MM.1S (cell line): ENCODE data around the gene GIPC3.

ENCODE experiments used
- DNase-seq: peaks from one replicate; pipeline ENCODE4 v3.0.0-alpha.2; 2015
- H2AFZ ChIP-seq: fragments of 300-600 bp; sonication (generic); 2 replicates; pipeline ENCODE4 v1.6.0; 2016; ENCODE audit warnings: antibody characterized with exemption, low read length
- H3F3A ChIP-seq: fragments of 300-600 bp; sonication (generic); 2 replicates; pipeline ENCODE4 v1.6.1; 2016; ENCODE audit warnings: mild to moderate bottlenecking, antibody characterized with exemption, low read length, moderate library complexity, mixed read lengths; ENCODE audit not compliant: insufficient read depth
- H3K27ac ChIP-seq: fragments of 300-600 bp; sonication (generic); 2 replicates; pipeline ENCODE4 v1.5.1; 2016; ENCODE audit warnings: mild to moderate bottlenecking, low read length
- H3K27me3 ChIP-seq: fragments of 300-600 bp; sonication (generic); replicated peaks from 2 replicates; pipeline ENCODE4 v1.6.0; 2016; ENCODE audit warnings: low read length; ENCODE audit not compliant: insufficient read depth
- H3K36me3 ChIP-seq: fragments of 300-600 bp; sonication (generic); replicated peaks from 2 replicates; pipeline ENCODE4 v1.6.1; 2016; ENCODE audit warnings: mild to moderate bottlenecking, low read length, mixed read lengths; ENCODE audit not compliant: insufficient read depth
- H3K4me1 ChIP-seq: fragments of 300-600 bp; sonication (generic); 2 replicates; pipeline ENCODE4 v1.6.1; 2016; ENCODE audit warnings: low read length, mixed read lengths
- H3K4me2 ChIP-seq: fragments of 300-600 bp; sonication (generic); 2 replicates; pipeline ENCODE4 v1.6.0; 2016; ENCODE audit warnings: low read depth, low read length
- H3K4me3 ChIP-seq: fragments of 300-600 bp; sonication (generic); 2 replicates; pipeline ENCODE4 v1.5.1; 2016; ENCODE audit warnings: low read length, mixed read lengths
- H3K79me2 ChIP-seq: fragments of 300-600 bp; sonication (generic); 2 replicates; pipeline ENCODE4 v1.6.1; 2016; ENCODE audit warnings: mixed run types, low read length, mixed read lengths
- H3K9ac ChIP-seq: fragments of 300-600 bp; sonication (generic); 2 replicates; pipeline ENCODE4 v1.6.1; 2016; ENCODE audit warnings: low read length, mixed read lengths
- H3K9me2 ChIP-seq: fragments of 300-600 bp; sonication (generic); replicated peaks from 2 replicates; pipeline ENCODE4 v1.6.1; 2016; ENCODE audit warnings: mild to moderate bottlenecking, low read length, mixed read lengths; ENCODE audit not compliant: insufficient read depth
- H3K9me3 ChIP-seq: fragments of 300-600 bp; sonication (generic); replicated peaks from 2 replicates; pipeline ENCODE4 v1.6.1; 2016; ENCODE audit warnings: mild to moderate bottlenecking, low read length, mixed read lengths; ENCODE audit not compliant: insufficient read depth
- H4K20me1 ChIP-seq: fragments of 300-600 bp; sonication (generic); 2 replicates; pipeline ENCODE4 v1.6.1; 2016; ENCODE audit warnings: mild to moderate bottlenecking, low read length, moderate library complexity, mixed read lengths; ENCODE audit not compliant: insufficient read depth
- EZH2 ChIP-seq: fragments of 300-600 bp; sonication (generic); optimal IDR thresholded peaks from 2 replicates; pipeline ENCODE3; 2017; ENCODE audit warnings: low read depth, mild to moderate bottlenecking, antibody characterized with exemption, low read length, mixed read lengths
- EZH2phosphoT487 ChIP-seq: fragments of 300-600 bp; sonication (generic); IDR thresholded peaks from 2 replicates; pipeline ENCODE4 v1.6.1; 2018; ENCODE audit warnings: antibody characterized with exemption, low read length
- TF ChIP-seq, protein P1 (sequence below): fragments of 300-600 bp; sonication (generic); IDR thresholded peaks from 2 replicates; pipeline ENCODE4 v1.5.1; 2016; ENCODE audit warnings: antibody characterized with exemption, low read length, mixed read lengths

GIPC3 gene

GRCh38 chr19:3620817-3621547, 35.7 kb downstream of the GIPC3 start:
- Histone ChIP-seq H3K9me2 (no peaks in the 10 kb centered on the region), H3K9ac (no peak overlapping the region), H3K4me1 (peaks cover 26% of the 10 kb centered on the region; the same call in 1 of the 2 replicates), H3K27me3 (no peaks in the 10 kb centered on the region), H4K20me1 (no peaks in the 10 kb centered on the region), H3K79me2 (peaks cover 33% of the 10 kb centered on the region), H3K4me2 (no peak overlapping the region), H3K27ac (no peak overlapping the region), H2AFZ (no peak overlapping the region), H3K4me3 (no peak overlapping the region), H3K9me3 (no peaks in the 10 kb centered on the region), H3K36me3 (0 out of 2 replicates have a peak, but pooled peaks cover 2% of the 10 kb centered on the region), H3F3A (peaks cover 13% of the 10 kb centered on the region; the same call in 1 of the 2 replicates)
- DNase-seq = no peak
- TF ChIP-seq EZH2 (no peak), EZH2phosphoT487 (no peak)
- TF ChIP-seq, protein P1, sequence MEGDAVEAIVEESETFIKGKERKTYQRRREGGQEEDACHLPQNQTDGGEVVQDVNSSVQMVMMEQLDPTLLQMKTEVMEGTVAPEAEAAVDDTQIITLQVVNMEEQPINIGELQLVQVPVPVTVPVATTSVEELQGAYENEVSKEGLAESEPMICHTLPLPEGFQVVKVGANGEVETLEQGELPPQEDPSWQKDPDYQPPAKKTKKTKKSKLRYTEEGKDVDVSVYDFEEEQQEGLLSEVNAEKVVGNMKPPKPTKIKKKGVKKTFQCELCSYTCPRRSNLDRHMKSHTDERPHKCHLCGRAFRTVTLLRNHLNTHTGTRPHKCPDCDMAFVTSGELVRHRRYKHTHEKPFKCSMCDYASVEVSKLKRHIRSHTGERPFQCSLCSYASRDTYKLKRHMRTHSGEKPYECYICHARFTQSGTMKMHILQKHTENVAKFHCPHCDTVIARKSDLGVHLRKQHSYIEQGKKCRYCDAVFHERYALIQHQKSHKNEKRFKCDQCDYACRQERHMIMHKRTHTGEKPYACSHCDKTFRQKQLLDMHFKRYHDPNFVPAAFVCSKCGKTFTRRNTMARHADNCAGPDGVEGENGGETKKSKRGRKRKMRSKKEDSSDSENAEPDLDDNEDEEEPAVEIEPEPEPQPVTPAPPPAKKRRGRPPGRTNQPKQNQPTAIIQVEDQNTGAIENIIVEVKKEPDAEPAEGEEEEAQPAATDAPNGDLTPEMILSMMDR = no peak

DNA sequence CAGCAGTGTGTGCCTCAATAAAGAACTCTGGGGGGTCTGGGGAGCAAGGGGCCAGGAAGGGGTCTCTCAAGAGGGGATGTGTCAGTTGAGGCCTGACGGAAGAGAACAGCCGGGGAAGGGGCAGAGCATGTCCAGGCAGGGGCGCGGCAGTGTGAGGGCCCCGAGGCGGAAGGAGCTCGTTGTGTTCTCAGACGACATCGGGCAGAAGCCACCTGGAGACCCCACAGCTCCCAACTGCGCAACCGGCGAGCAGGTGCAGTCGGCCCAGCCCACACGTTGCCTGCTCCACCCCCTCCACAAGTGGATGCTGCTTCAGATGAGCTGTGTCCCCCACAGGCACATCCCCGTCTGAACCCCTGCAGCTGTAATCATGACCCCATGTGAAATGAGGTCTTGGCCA, 36.4 kb downstream of the GIPC3 start:
- Histone ChIP-seq H3K4me2 (no peak overlapping the region), H3K79me2 (peaks cover 39% of the 10 kb centered on the region), H3K36me3 (0 out of 2 replicates have a peak, but pooled peaks cover 2% of the 10 kb centered on the region), H3K27ac (no peak overlapping the region), H4K20me1 (no peaks in the 10 kb centered on the region), H2AFZ (no peak overlapping the region), H3K9me2 (no peaks in the 10 kb centered on the region), H3K4me1 (peaks cover 26% of the 10 kb centered on the region; the same call in 1 of the 2 replicates), H3K9ac (no peak overlapping the region), H3K9me3 (no peaks in the 10 kb centered on the region), H3K27me3 (no peaks in the 10 kb centered on the region), H3F3A (peaks cover 13% of the 10 kb centered on the region; the same call in 1 of the 2 replicates), H3K4me3 (no peak overlapping the region)
- TF ChIP-seq EZH2 (no peak), EZH2phosphoT487 (no peak)
- TF ChIP-seq, protein P1 = no peak
- DNase-seq = no peak

DNA sequence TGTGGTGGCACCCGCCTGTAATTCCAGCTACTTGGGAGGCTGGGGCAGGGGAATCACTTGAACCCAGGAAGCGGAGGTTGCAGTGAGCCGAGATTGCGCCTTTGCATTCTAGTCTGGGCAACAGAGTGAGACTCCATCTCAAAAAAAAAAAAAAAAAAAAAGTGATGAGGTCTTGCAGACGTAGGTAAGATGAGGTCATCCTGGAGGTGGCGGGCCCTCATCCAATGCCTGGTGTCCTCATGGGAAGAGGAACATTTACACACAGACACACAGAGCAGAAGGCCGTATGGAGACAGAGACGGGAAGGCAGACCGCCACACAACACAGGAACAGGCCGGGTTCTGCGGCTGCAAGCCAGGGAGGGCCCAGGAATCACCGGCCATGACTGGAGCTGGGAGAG, 36.9 kb downstream of the GIPC3 start:
- no peak overlapping the region for H3K4me3 ChIP-seq
- no peak overlapping the region for H2AFZ ChIP-seq
- H3K36me3 ChIP-seq = 0 out of 2 replicates have a peak, but pooled peaks cover 2% of the 10 kb centered on the region
- H3K9me3 ChIP-seq = no peaks in the 10 kb centered on the region
- H3K79me2 ChIP-seq = peaks cover 39% of the 10 kb centered on the region
- no peak for DNase-seq
- H3K27me3 ChIP-seq = no peaks in the 10 kb centered on the region
- peaks cover 13% of the 10 kb centered on the region; the same call in 1 of the 2 replicates for H3F3A ChIP-seq
- TF ChIP-seq EZH2phosphoT487 (no peak), EZH2 (no peak)
- TF ChIP-seq, protein P1 = no peak
- H3K9me2 ChIP-seq = no peaks in the 10 kb centered on the region
- no peak overlapping the region for H3K9ac ChIP-seq
- peaks cover 27% of the 10 kb centered on the region; the same call in 1 of the 2 replicates for H3K4me1 ChIP-seq
- no peak overlapping the region for H3K27ac ChIP-seq
- H3K4me2 ChIP-seq = no peak overlapping the region
- no peaks in the 10 kb centered on the region for H4K20me1 ChIP-seq
